HL-60 (cell line): Measurements from ENCODE around the gene HIGD2A.

Experiments
- CTCF ChIP-seq: IDR thresholded peaks from one replicate; pipeline ENCODE4 v1.5.1; 2011; ENCODE audit warnings: low read length, control low read depth, inconsistent platforms; ENCODE audit not compliant: insufficient read depth
- POLR2AphosphoS5 ChIP-seq: IDR thresholded peaks from 2 replicates; pipeline ENCODE4 v1.6.1; 2012; ENCODE audit warnings: low read depth

- TF ChIP-seq POLR2AphosphoS5 (no peak), CTCF (no peak)
Measured at GRCh38 chr5:176386491-176386890, 2.1 kb upstream of the HIGD2A start.
